Progenitor cell of endocrine pancreas (in vitro differentiated cells): ENCODE measurements around the gene ZNF264. TPM values are rescaled to one million over a fixed set of nuclear protein-coding genes. Genes with fewer than 3 reads are reported as not detected.
"Not testable (repeated sequence)": the region's sequence is repeated elsewhere in the genome, so short reads cannot be mapped to it uniquely, and the experiment has no call there.

Experiments used
- DNase-seq: peaks from one replicate; pipeline ENCODE4 v3.0.0; 2021; ENCODE audit warnings: low spot score; ENCODE audit not compliant: unreplicated experiment
- H3K27ac Mint-ChIP-seq: 2 replicates; pipeline ENCODE4 v1.8.0; 2021; ENCODE audit warnings: mild to moderate bottlenecking, moderate library complexity, mixed read lengths
- H3K27me3 Mint-ChIP-seq: 2 replicates; pipeline ENCODE4 v1.8.0; 2021; ENCODE audit warnings: mixed read lengths
- H3K36me3 Mint-ChIP-seq: 2 replicates; pipeline ENCODE4 v1.8.0; 2022; ENCODE audit warnings: mixed read lengths; ENCODE audit not compliant: insufficient read depth
- H3K4me1 Mint-ChIP-seq: 2 replicates; pipeline ENCODE4 v1.8.0; 2021; ENCODE audit warnings: low read depth, mixed read lengths
- H3K4me3 Mint-ChIP-seq: 2 replicates; pipeline ENCODE4 v1.8.0; 2021; ENCODE audit warnings: low read depth, mild to moderate bottlenecking, moderate library complexity, mixed read lengths
- H3K9me3 Mint-ChIP-seq: 2 replicates; pipeline ENCODE4 v1.8.0; 2021; ENCODE audit warnings: low read depth, mixed read lengths
- total RNA-seq: library from RNA; stranded (reverse); gene quantifications from 2 replicates; pipeline ENCODE4 v1.2.1, GENCODE V29; 2021
- TF ChIP-seq, protein P1 (sequence below): fragments of 200-600 bp; sonication (generic); IDR thresholded peaks from one replicate; pipeline ENCODE4 v1.5.0; 2021; ENCODE audit warnings: antibody characterized with exemption, mild to moderate bottlenecking; ENCODE audit not compliant: unreplicated experiment

ZNF264 gene
- total RNA-seq, 1 donor from 2014 or later = 40.2 TPM

DNA sequence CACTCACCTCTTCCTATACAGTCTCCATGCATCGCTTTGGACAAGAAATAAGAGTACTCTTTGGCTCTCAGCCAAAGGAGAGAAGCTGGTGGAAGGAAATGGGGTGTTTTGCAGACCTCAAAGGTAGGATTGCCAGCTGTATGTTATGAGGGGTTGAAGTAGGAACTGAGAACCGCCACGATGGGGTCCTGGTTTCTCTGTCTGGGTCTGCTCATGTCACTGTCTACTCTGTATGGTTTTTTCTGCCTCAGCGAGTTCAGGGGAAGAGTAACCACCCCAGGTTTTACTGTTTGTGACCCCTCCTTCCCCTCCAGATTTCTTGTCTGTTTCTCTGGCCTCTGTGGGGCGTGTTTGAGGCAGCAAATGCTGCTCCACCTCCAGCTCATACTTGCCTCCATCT lies 53.2 kb downstream of the ZNF264 start:
- TF ChIP-seq, protein P1, sequence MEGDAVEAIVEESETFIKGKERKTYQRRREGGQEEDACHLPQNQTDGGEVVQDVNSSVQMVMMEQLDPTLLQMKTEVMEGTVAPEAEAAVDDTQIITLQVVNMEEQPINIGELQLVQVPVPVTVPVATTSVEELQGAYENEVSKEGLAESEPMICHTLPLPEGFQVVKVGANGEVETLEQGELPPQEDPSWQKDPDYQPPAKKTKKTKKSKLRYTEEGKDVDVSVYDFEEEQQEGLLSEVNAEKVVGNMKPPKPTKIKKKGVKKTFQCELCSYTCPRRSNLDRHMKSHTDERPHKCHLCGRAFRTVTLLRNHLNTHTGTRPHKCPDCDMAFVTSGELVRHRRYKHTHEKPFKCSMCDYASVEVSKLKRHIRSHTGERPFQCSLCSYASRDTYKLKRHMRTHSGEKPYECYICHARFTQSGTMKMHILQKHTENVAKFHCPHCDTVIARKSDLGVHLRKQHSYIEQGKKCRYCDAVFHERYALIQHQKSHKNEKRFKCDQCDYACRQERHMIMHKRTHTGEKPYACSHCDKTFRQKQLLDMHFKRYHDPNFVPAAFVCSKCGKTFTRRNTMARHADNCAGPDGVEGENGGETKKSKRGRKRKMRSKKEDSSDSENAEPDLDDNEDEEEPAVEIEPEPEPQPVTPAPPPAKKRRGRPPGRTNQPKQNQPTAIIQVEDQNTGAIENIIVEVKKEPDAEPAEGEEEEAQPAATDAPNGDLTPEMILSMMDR = no peak
- DNase-seq = no peak
- Mint-ChIP-seq H3K36me3 (peaks cover 8% of the 10 kb centered on the region), H3K27ac (no peak overlapping the region), H3K9me3 (no peaks in the 10 kb centered on the region), H3K4me3 (no peak overlapping the region), H3K4me1 (peaks cover 12% of the 10 kb centered on the region), H3K27me3 (no peaks in the 10 kb centered on the region)

DNA sequence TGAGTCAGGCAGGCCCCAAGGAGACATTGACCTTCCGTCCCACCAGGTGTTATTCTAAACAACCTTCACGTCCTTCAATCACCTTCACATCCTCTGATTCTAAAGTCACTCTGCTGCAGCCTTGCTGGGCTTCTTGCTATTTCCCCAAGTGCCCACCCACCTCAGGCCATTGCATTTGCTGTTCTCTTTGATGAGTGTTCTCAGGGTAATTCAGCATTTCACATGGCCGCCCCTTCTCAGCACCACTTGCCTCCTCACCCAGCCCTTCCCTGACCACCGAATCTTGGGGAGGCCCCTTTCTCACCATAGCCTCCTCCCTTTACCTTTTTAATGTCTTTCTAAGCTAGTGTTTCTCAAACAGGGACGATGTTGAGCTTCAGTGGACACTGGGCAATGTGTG lies 53.8 kb downstream of the ZNF264 start:
- Mint-ChIP-seq H3K4me3 (no peak overlapping the region), H3K27me3 (no peaks in the 10 kb centered on the region), H3K27ac (no peak overlapping the region), H3K9me3 (no peaks in the 10 kb centered on the region), H3K36me3 (peaks cover 10% of the 10 kb centered on the region), H3K4me1 (peaks cover 9% of the 10 kb centered on the region)
- TF ChIP-seq, protein P1 = no peak
- DNase-seq = no peak

DNA sequence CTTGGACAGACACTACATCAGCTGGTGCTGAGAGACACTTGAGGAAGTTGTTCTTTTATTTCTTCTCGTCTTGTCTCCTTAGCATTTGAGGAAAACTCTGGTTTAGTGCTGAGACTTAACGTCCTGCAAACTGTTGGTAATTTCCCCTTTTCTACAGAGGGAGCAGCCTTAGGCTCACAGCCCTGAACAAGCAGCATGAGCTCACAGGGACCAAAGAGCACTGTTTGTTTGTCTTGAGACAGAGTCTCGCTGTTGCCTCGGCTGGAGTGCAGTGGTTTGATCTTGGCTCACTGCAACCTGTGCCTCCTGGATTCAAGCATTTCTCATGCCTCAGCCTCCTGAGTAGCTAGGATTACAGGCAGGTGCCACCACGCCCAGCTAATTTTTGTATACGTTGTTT lies 54.7 kb downstream of the ZNF264 start:
- DNase-seq = no peak
- TF ChIP-seq, protein P1 = no peak
- Mint-ChIP-seq H3K4me1 (peaks cover 6% of the 10 kb centered on the region), H3K27ac (no peak overlapping the region), H3K4me3 (no peak overlapping the region), H3K9me3 (no peaks in the 10 kb centered on the region), H3K27me3 (no peaks in the 10 kb centered on the region), H3K36me3 (peaks cover 15% of the 10 kb centered on the region)

DNA sequence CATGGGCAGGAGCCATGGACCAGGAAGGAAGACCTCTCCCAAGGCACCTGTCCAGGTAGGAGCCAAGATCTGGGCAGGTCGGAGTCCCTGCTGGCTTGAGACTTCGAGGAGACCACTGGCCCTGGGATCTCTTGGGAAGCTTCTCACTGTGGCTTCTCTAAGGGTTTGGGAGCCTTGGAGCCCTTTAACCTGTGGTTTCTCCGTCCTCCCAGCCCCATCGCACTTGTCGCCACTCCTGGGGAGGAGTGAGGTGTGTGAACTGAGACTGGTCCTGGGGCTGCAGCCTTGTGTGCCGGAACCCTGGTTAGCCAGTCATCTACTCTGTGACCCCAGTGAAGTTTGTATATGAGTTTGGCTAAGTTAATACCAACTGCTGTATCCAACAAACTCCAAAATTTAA lies 57.3 kb downstream of the ZNF264 start:
- TF ChIP-seq, protein P1 = no peak
- Mint-ChIP-seq H3K27me3 (no peaks in the 10 kb centered on the region), H3K9me3 (no peaks in the 10 kb centered on the region), H3K36me3 (peaks cover 17% of the 10 kb centered on the region), H3K27ac (no peak overlapping the region), H3K4me1 (no peaks in the 10 kb centered on the region), H3K4me3 (no peak overlapping the region)
- DNase-seq = no peak

DNA sequence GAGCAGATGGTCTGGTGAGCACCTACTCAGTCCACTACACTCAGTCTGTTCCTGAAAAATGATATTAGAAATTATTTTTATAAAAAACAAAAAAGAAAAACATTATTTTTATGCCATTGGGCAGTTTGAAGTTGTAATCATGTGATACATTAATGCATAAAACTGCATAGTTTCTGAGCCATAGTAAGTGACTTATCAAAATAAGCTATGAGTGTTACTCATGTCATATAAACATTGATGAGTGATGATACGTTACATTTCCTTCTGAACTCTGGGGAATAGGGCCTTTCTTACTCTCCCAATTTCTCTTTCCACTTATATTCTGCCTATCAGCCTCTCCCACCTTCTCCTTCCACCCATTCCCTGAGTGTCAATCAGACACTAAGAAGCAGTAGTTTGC lies 58.0 kb downstream of the ZNF264 start:
- no peak for DNase-seq
- Mint-ChIP-seq H3K4me3 (no peak overlapping the region), H3K27me3 (no peaks in the 10 kb centered on the region), H3K4me1 (no peaks in the 10 kb centered on the region), H3K27ac (no peak overlapping the region), H3K36me3 (peaks cover 21% of the 10 kb centered on the region), H3K9me3 (no peaks in the 10 kb centered on the region)
- TF ChIP-seq, protein P1 = no peak

DNA sequence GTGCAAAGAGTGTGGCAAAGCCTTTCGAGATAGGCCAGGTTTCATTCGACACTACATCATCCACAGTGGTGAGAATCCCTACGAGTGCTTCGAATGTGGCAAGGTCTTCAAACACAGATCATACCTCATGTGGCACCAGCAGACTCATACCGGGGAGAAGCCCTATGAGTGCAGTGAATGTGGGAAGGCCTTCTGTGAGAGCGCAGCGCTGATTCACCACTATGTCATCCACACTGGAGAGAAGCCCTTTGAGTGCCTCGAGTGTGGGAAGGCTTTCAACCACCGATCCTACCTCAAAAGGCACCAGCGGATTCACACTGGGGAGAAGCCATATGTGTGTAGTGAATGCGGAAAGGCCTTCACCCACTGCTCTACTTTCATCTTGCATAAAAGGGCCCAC lies 62.5 kb downstream of the ZNF264 start:
- H3K27ac Mint-ChIP-seq, H3K27me3 Mint-ChIP-seq, H3K9me3 Mint-ChIP-seq, H3K4me3 Mint-ChIP-seq, DNase-seq, H3K4me1 Mint-ChIP-seq: not testable (repeated sequence)
- peaks cover 17% of the 10 kb centered on the region for H3K36me3 Mint-ChIP-seq
